GM21367 (cell line): ENCODE measurements around the gene SERPINA1.

Experiments used
- ATAC-seq: cut with Tn5 transposase; IDR thresholded peaks from one replicate; pipeline ENCODE4 v1.9.1; 2021; ENCODE audit not compliant: unreplicated experiment

SERPINA1 gene

DNA sequence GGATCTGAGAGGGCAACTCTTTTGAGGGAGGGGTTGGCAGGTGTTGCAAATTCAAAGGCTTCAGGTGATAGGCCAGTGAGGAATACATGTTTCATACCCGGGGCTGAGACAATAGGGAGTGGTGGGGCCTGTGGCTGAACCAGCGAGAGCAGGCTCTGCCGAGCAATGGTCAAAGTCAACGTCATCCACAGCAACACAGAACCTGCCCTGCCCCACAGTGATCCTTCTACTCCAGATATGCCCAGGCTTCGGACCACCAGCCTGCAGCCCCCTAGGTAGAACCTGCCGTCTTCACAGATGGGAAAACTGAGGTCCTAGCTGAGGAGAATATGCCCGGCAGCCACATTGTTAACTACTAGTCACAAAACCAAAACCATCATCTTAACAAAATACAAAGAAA is 4.1 kb downstream of the SERPINA1 start:
- no peak for ATAC-seq

DNA sequence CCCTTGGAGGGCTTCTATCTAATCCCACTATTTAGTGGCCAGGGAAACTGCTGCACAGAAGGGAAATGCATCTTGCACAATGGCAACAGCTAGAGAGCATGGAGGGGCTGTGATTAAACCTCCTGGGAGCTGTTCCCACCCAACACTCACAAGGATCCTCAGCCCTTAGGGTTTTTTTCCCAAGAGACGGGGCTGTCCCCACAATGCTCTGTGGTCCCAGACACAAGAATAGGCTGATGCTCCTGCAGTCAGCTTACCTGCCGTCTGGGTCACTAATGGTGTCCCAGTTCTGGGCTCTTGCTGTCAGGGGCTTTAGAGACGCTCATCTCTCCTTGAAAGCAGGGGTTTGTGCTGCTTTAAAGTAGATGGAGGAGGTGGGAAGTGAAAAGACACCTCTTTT is 4.6 kb downstream of the SERPINA1 start:
- no peak for ATAC-seq

DNA sequence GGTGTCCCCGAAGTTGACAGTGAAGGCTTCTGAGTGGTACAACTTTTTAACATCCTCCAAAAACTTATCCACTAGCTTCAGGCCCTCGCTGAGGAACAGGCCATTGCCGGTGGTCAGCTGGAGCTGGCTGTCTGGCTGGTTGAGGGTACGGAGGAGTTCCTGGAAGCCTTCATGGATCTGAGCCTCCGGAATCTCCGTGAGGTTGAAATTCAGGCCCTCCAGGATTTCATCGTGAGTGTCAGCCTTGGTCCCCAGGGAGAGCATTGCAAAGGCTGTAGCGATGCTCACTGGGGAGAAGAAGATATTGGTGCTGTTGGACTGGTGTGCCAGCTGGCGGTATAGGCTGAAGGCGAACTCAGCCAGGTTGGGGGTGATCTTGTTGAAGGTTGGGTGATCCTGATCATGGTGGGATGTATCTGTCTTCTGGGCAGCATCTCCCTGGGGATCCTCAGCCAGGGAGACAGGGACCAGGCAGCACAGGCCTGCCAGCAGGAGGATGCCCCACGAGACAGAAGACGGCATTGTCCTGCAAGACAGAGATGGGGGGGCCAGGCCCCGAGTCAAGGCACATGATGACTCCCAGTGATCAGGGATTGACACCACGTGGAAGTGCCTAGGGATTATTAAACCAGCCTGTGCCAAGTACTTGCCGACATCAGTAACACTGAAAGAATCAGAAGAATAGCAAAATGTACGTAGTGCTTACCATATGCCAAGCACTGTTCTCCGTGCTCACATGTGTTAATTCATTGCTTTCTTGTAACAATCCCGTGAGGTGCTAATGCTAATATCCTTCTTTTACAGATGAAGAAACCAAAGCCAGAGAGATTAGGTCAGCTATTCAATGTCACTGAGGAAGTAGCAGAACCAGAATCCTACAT is 5.4 kb downstream of the SERPINA1 start:
- ATAC-seq, result no peak

DNA sequence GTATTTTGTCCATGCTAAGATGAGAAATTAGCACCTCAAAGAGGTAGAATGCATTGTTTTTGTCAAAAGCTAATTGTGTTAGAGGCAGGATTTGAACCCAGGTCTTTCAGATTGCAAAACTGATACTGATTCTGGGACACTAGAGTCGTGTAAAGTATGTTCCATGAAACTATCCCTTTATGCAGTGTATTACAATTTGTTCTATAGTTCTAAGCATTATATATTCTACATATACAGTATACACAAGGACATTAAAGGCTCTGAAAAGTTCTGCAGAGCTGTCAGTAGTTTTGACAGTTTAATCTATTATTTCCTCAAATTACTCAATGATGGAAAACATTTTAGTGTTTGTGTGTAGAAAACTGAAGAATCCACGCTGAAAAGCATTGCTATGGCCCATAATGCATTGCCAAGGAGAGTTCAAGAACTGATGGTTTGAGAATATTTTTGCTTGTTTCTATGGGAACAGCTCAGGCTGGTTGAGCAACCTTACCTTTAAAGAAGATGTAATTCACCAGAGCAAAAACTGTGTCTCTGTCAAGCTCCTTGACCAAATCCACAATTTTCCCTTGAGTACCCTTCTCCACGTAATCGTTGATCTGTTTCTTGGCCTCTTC is 6.2 kb downstream of the SERPINA1 start:
- no peak for ATAC-seq

DNA sequence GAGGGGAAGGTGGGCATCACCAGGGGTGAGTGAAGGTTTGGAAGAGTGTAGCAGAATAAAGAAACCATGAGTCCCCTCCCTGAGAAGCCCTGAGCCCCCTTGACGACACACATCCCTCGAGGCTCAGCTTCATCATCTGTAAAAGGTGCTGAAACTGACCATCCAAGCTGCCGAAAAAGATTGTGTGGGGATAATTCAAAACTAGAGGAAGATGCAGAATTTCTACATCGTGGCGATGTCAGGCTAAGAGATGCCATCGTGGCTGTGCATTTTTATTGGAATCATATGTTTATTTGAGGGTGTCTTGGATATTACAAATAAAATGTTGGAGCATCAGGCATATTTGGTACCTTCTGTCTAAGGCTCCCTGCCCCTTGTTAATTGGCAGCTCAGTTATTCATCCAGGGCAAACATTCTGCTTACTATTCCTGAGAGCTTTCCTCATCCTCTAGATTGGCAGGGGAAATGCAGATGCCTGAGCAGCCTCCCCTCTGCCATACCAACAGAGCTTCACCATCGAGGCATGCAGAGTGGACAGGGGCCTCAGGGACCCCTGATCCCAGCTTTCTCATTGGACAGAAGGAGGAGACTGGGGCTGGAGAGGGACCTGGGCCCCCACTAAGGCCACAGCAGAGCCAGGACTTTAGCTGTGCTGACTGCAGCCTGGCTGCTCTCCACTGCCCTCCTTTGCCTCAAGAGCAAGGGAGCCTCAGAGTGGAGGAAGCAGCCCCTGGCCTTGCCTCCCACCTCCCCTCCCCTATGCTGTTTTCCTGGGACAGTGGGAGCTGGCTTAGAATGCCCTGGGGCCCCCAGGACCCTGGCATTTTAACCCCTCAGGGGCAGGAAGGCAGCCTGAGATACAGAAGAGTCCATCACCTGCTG is 7.0 kb downstream of the SERPINA1 start:
- no peak for ATAC-seq

DNA sequence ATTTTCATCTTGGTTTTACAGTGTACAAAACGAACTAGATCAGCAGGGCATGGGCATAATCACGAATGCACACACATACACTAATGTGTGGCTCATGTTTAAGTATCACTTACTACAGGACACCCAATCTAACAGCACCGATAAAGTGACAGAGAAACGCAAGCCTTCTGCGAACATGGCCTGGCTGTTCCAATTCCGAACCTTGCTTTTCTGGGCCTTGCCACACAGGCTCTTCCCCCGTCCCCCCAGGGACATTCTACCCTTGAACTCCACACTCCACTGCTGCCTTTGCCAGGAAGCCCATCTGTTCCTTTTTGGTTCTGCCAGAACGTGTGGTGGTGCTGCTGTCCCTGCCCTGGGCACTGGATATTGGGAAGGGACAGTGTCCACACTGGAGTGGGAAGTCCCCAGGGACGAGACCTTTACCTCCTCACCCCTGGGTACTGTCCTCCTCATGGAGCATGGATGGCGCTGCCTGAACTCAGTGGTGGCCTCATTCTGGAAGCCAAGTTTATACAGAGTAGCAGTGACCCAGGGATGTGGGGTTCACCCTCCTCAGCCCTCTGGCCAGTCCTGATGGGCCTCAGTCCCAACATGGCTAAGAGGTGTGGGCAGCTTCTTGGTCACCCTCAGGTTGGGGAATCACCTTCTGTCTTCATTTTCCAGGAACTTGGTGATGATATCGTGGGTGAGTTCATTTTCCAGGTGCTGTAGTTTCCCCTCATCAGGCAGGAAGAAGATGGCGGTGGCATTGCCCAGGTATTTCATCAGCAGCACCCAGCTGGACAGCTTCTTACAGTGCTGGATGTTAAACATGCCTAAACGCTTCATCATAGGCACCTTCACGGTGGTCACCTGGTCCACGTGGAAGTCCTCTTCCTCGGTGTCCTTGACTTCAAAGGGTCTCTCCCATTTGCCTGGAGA is 7.9 kb downstream of the SERPINA1 start:
- no peak for ATAC-seq

DNA sequence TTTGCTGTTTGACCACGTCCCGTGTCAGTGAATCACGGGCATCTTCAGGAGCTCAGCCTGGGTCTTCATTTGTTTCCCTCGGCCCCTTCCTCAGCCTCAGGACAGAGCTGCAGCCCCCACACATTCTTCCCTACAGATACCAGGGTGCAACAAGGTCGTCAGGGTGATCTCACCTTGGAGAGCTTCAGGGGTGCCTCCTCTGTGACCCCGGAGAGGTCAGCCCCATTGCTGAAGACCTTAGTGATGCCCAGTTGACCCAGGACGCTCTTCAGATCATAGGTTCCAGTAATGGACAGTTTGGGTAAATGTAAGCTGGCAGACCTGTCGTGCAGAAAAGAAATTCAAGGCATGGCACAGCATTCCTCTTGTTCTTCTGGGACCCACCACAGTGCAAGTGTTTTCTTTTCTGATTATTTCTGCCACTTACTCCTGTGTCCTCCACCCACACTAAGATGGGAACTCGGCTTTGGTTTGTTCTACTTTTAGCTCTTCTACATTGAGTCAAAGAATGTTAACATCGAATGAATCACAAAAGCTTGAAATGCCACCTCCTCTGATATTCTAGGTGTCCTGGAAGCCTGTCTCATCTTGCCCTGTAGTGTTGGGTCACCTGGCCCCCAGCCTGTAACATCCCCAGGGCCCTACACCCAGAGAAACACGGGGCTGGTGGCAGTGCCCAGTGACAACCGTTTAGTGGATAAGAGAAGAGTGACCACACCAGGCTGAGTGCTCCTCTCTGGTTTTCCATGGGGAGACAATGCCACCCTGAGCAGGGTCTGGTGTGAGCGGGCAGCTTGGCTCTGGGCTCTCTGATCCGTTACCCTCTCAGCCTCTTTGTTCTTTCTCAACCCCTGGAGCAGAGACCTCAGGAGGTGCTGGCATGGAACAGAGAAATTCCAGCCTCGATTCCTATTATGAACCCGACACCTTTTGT is 8.8 kb downstream of the SERPINA1 start:
- no peak for ATAC-seq

DNA sequence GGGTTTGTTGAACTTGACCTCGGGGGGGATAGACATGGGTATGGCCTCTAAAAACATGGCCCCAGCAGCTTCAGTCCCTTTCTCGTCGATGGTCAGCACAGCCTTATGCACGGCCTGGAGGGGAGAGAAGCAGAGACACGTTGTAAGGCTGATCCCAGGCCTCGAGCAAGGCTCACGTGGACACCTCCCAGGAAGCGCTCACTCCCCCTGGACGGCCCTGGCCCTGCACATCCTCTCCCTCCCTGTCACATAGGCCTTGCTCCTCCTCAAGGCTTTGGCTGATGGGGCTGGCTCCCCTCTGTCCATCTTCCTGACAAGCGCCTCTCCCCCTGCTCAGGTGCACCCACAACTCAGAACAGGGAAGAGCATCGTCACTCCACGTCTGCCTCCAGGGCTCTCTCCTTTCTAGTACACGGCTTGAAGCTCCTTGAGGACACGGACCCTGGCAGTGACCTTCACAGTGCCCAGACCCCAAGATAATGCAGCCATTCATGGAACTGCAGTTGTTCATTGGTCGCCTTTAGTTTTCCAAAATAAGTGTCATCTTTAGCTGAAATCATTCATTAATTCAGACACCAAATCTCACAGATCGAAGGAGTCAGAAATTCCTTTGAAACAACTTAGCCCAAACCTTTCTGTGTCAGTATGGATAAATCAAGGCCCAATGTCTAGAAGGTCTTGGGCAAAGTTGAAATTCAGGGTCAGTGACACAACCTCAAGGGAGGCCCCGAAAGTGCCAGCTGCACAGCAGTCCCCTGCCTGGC is 9.7 kb downstream of the SERPINA1 start:
- no peak for ATAC-seq

DNA sequence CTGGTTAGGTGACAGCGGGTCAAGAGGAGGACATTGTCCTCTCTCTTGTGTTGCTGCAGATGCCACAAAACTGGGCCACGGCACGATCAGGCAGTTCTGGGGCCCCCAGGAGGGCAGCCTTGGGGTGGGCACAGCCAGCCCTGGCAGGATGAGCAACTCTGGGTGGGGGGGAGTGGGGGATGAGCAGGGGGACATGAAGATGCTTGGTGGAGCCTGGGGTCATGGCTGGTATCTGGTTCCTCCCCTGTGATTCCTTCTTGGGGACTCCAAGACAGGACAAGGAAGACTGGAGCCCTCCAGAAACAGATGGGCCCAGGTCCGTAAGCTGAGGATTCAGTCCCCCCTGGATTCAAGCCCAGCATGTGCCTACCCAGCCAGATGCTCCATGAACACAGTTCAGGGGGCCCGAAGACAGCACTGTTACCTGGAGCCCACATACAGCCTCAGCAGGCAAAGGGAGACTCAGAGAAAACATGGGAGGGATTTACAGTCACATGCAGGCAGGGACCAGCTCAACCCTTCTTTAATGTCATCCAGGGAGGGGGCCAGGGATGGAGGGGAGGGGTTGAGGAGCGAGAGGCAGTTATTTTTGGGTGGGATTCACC is 10.4 kb downstream of the SERPINA1 start:
- no peak for ATAC-seq

DNA sequence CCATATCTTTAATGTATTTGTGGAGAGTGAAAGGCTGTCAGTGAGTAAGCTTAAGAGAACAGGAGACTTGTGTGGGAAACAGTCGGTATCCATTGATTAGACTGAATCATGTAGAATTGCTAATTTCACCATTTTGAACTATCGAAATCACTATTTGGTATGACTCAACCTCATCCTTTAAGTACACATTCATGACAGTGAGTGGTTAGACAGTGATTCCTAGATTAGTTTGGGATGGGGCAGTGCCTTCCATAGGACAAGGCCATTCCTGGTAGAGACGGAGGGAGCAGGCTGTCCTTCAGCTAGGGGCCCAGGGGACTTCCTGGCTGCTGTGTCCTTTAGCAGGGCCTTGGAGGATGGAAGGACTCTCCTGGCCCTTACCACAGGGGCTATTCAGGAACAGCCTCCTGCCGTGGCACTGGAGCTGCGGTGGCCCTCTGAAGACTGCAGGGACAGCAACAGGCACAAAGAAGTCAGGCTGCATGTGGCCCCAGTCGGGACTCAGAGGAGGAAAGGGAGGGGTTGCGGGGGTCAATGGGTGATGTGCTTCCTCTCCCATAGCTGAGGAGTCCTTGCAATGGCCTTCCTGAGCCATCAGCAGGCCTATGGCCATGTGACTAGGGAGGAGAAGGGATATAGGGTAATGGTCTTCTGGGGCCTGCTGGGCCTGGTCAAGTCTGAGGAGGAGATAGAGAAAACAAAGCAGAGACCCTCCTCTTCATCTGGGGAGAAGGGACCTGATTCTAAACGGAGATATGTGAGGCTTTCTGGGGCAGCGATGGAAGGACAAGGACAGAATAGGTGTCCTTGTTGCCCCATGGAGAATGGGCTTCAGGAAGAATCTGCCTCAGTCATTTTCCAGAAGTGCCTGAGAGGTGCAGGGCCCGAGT is 11.2 kb downstream of the SERPINA1 start:
- ATAC-seq, result no peak

DNA sequence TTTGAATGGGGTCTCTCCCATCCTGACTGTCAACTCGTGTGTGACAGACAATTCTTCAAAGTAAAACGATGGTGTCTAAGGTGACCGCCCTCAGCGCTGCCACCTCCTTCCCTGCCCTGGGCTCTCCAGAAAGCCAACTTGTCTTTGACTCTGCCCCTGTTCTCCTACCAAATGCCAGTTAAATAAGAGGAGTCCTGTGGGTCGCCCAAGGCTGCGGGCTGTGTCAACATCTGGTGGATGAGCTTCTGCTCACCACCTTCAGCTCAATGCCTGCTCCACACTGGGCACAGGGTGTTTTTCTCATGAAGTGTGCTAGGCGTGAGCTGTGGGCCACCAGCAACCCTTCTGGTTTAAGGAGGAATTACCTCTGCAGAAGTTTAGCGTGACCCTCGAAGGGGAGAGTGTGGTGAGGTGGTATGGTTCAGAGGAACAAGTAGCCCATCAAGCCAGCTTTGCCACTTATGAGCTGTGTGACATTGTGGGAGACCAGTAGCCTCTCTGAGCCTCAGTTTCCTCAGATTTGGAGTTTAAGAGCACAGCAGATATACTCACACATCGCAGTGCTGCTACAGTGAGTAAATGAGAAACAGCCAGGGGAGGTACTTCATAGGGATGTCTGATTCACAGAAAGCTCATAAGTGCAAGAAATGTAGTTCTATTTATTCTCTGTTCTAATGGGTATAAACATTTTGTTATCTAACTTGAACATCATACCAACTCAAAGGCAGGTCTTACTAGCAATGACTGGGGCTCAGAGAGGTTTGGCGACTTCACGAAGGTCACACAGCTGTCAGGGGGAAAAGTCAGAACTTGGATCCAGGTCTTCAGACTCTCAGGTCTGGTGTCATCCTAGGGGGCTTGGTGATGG is 12.1 kb downstream of the SERPINA1 start:
- ATAC-seq, result no peak

DNA sequence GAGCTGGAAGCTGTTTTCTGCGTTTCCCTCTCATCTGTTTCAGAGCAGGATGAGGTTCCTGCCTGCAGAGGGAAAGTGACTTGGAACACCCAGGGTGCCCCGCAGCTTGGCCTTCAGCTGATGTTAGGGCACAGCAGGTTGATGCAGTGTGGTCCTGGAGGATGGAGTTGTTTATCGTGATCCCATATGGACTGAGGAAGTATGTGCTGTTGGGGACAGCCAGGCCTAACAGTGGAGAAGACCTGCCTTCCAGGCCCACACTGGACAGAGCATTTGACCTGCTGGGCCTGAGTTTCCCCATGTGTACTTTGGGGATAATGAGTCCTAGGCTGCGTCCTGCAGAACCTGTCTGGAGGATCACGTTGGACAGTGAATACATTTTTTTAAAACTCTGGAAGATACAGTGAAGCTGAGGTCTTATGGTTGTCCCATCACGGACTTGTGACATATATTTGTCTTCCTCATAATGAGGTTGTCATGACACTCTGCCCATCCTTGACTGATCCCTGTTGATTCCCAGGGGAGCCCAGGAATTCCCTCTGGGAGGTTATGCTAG is 12.8 kb downstream of the SERPINA1 start:
- ATAC-seq, result no peak

DNA sequence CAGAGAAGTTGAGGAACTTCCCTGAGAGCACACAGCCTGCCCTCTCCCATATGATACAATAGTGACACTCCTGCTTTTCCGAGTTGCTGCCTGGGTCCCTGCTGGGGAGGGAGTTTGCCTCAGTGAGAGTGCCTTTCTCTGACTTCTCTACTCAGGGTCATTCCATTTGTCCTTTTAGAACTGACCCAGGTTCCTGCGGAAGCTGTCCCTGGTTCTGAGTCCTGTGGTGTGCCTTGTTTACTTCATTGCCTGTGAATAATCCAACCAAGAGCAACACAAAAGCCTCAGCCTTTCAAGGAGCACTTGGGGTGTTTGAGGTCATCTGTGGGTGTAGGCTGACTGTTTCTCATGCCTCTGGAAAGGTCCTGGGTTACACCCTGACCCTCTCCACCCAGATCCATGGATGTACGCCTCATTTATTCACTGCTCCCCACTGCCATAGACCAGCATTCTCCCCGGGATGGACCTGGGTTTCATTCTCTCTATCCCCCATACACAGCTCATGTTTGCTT is 13.6 kb downstream of the SERPINA1 start:
- no peak for ATAC-seq

DNA sequence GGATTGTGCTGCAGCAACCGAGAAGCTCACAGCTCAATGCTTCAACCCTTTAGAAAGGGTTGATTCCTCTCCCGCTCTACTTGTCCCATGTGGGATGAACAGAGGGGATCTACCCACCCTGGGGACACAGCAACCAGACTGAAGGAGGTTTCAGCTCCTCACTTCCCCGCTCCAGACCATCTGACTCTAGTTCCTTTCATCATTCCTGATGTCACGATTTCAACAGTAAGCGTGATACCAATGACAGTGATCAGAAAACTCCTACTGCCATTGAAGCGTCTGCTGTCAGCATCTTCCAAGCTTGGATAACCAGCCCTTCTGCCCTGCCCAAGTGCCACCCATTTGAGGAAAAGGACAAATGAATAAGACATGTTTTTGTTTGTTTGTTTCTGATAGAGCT is 14.3 kb downstream of the SERPINA1 start:
- ATAC-seq, result no peak

DNA sequence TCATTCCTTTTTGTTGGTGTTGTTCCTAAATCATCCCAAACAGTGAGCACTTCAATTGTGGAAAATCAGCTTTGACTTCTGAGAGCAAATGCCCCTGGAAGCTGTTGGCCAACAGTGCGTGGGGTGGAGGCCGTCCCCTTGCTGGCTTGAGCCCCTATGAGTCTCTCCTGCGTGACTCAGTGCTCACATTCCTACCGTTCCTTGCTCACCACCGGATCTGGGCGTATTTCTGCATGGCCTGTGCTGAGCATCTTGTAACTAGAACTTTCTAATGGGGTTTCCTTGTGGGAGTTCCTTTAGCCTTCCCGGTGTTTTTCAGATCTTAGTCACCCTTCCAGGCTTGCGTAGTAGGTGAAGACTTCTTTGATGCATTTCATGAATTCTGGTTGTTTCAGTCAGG is 14.7 kb downstream of the SERPINA1 start:
- ATAC-seq, result no peak
